ENCODE data around the gene FBXO2. TPM values are rescaled to one million over a fixed set of nuclear protein-coding genes. Genes with fewer than 3 reads are reported as not detected.

FBXO2 gene
- total and polyA plus RNA-seq, 10 donors = 2.1 to 6.7 (median 4.6) TPM

GRCh38 chr1:11620405-11620804, 33.8 kb downstream of the FBXO2 start:
- no peak overlapping the region for H3K4me3 ChIP-seq
- no peaks in the 10 kb centered on the region for H3K4me1 ChIP-seq
- no peaks in the 10 kb centered on the region for H3K9me3 ChIP-seq
- 51 to 67% (median 56%) methylated on average over 12 of the region's 12 CpGs for WGBS, 5 donors
- H3K27ac ChIP-seq = no peak overlapping the region
- peaks cover 0 to 71% (median 7%) of the 10 kb centered on the region in 7 donors for H3K27me3 ChIP-seq (replicated peaks in 1 of 7)
- intact Hi-C loops (cut with DNase I; ENCODE audit: low total_unique reads) = no loop called here
- DNase-seq = no peak
- H3K36me3 ChIP-seq = no peaks in the 10 kb centered on the region
- TF ChIP-seq POLR2A (IDR thresholded peaks at IDR 0.05) = no peak
- no peak for TF ChIP-seq CTCF (IDR thresholded peaks at IDR 0.05 in 8 of 11, conservative IDR thresholded peaks at IDR 0.05 in 3 of 11)
- TF ChIP-seq POLR2AphosphoS5 (IDR thresholded peaks at IDR 0.05) = no peak

GRCh38 chr1:11617741-11618140, 36.5 kb downstream of the FBXO2 start:
- Histone ChIP-seq H3K27me3 (replicated peaks in 1 of 7) (peaks cover 0 to 59% (median 5%) of the 10 kb centered on the region in 7 donors), H3K27ac (no peak overlapping the region), H3K36me3 (no peaks in the 10 kb centered on the region), H3K9me3 (no peaks in the 10 kb centered on the region), H3K4me3 (no peak overlapping the region), H3K4me1 (no peaks in the 10 kb centered on the region)
- no peak for DNase-seq
- TF ChIP-seq POLR2A (IDR thresholded peaks at IDR 0.05) (no peak), POLR2AphosphoS5 (IDR thresholded peaks at IDR 0.05) (no peak), CTCF (IDR thresholded peaks at IDR 0.05 in 8 of 11, conservative IDR thresholded peaks at IDR 0.05 in 3 of 11) (no peak)
- intact Hi-C loops (cut with DNase I; ENCODE audit: low total_unique reads) = no loop called here
- WGBS, 5 donors = 82 to 100% (median 87%) methylated on average over 1 to 2 of the region's 2 CpGs

- 69 to 77% (median 75%) methylated on average over 6 to 7 of the region's 7 CpGs for WGBS, 5 donors
- no peak overlapping the region for H3K4me3 ChIP-seq
- intact Hi-C loops (cut with DNase I; ENCODE audit: low total_unique reads) = no loop called here
- H3K27me3 ChIP-seq (replicated peaks in 1 of 7) = peaks cover 0 to 59% (median 3%) of the 10 kb centered on the region in 7 donors
- no peaks in the 10 kb centered on the region for H3K36me3 ChIP-seq
- H3K4me1 ChIP-seq = no peaks in the 10 kb centered on the region
- no peak for TF ChIP-seq POLR2A (IDR thresholded peaks at IDR 0.05)
- no peak for TF ChIP-seq CTCF (IDR thresholded peaks at IDR 0.05 in 8 of 11, conservative IDR thresholded peaks at IDR 0.05 in 3 of 11)
- H3K27ac ChIP-seq = no peak overlapping the region
- H3K9me3 ChIP-seq = no peaks in the 10 kb centered on the region
- DNase-seq = no peak
Observed at GRCh38 chr1:11617314-11617713, 36.9 kb downstream of the FBXO2 start.

GRCh38 chr1:11616766-11617165, 37.5 kb downstream of the FBXO2 start:
- WGBS, 5 donors = 49 to 73% (median 52%) methylated on average over 7 of the region's 7 CpGs
- intact Hi-C loops (cut with DNase I; ENCODE audit: low total_unique reads) = no loop called here

More at GRCh38 chr1:11616766-11617165, 37.5 kb downstream of the FBXO2 start:
- Histone ChIP-seq H3K36me3 (no peaks in the 10 kb centered on the region), H3K27me3 (replicated peaks in 1 of 7) (peaks cover 0 to 60% (median 0%) of the 10 kb centered on the region in 7 donors), H3K27ac (no peak overlapping the region), H3K4me1 (no peaks in the 10 kb centered on the region), H3K4me3 (no peak overlapping the region), H3K9me3 (no peaks in the 10 kb centered on the region)
- no peak for DNase-seq
- TF ChIP-seq CTCF (IDR thresholded peaks at IDR 0.05 in 8 of 11, conservative IDR thresholded peaks at IDR 0.05 in 3 of 11) (no peak), POLR2AphosphoS5 (IDR thresholded peaks at IDR 0.05) (no peak), POLR2A (IDR thresholded peaks at IDR 0.05) (no peak)
